Sciatic nerve (tissue), 2 donors: ENCODE measurements around the gene FAM151A. TPM values are rescaled to one million over a fixed set of nuclear protein-coding genes. Genes with fewer than 3 reads are reported as not detected.
"Not testable (repeated sequence)": the region's sequence is repeated elsewhere in the genome, so short reads cannot be mapped to it uniquely, and the experiment has no call there.

Experiments
- ATAC-seq: fragments of 200-7000 bp; cut with Tn5 transposase; one replicate; pipeline ENCODE4 v1.9.1; 2020; ENCODE audit warnings: mild to moderate bottlenecking, moderate library complexity
- DNase-seq: peaks from one replicate; pipeline ENCODE4 v3.0.0-alpha.2; 2020; ENCODE audit warnings: low spot score
- intact Hi-C: fragments of 100-400 bp; cut with DNase I; formaldehyde crosslinking; loops from one replicate; pipeline ENCODE4 v1.14.2; 2022
- total RNA-seq: library from RNA; stranded (reverse); fragmentation: NEBNext Ultra II Directional; extraction: Animal tissue kit (Norgen Biotek cat#: 25700); gene quantifications from one replicate; pipeline ENCODE4 v1.2.1, GENCODE V29; 2021
- donor health status: DM: no; HTN: no; CAD: no.
- donor health status: DM: no; HTN: no; CAD: no.

Gene FAM151A
- total RNA-seq, 1 donor from 2014 or later: not detected

- DNase-seq: no peak
- no peak for ATAC-seq
- intact Hi-C loops: loop anchor here (1.0 kb wide), 1 partner anchor 66 kb away; no protein-coding TSS in a partner anchor
These were observed 17.8 kb upstream of the FAM151A start, which contains the start of gene MROH7 for GRCh38 chr1:54640863-54641836. MROH7 (plus strand) TSS chr1:54641786; CDS start chr1:54652927, 11,141 bp downstream.

- DNase-seq (no peak), ATAC-seq (no peak)
- intact Hi-C loops: loop anchor here (1.0 kb wide), 1 partner anchor 65 kb away; no protein-coding TSS in a partner anchor
These were observed 17.0 kb upstream of the FAM151A start for GRCh38 chr1:54640361-54640760.

GRCh38 chr1:54636461-54637446, 13.4 kb upstream of the FAM151A start:
- intact Hi-C loops, DNase-seq, ATAC-seq: not testable (repeated sequence)

GRCh38 chr1:54635804-54636203, 12.5 kb upstream of the FAM151A start:
- ATAC-seq, DNase-seq, intact Hi-C loops: not testable (repeated sequence)

GRCh38 chr1:54627196-54627595, 3.9 kb upstream of the FAM151A start:
- intact Hi-C loops: no loop called here

GRCh38 chr1:54624466-54625464, 1.4 kb upstream of the FAM151A start:
- intact Hi-C loops: no loop called here
- ATAC-seq (no peak), DNase-seq (no peak)

More at GRCh38 chr1:54627196-54627595, 3.9 kb upstream of the FAM151A start:
- DNase-seq: no peak
- ATAC-seq: no peak

- intact Hi-C loops: loop anchor here (1.0 kb wide), 1 partner anchor 41 kb away; no protein-coding TSS in a partner anchor
- no peak for DNase-seq
These were observed 3.6 kb downstream of the FAM151A start for GRCh38 chr1:54619749-54620148.

GRCh38 chr1:54615531-54616279, 7.6 kb downstream of the FAM151A start:
- DNase-seq (no peak), ATAC-seq (no peak)
- intact Hi-C loops: no loop called here

More at GRCh38 chr1:54619749-54620148, 3.6 kb downstream of the FAM151A start:
- ATAC-seq: no peak

GRCh38 chr1:54614563-54614962, 8.8 kb downstream of the FAM151A start:
- intact Hi-C loops: no loop called here
- DNase-seq (no peak), ATAC-seq (no peak)

GRCh38 chr1:54614024-54614423, 9.3 kb downstream of the FAM151A start:
- no peak for ATAC-seq
- intact Hi-C loops: no loop called here
- no peak for DNase-seq

GRCh38 chr1:54611621-54612020, 11.7 kb downstream of the FAM151A start:
- intact Hi-C loops: no loop called here
- no peak for ATAC-seq
- DNase-seq: no peak

- ATAC-seq: no peak
- intact Hi-C loops: no loop called here
- DNase-seq: no peak
These were observed 12.4 kb downstream of the FAM151A start for GRCh38 chr1:54610601-54611580.

GRCh38 chr1:54610048-54610447, 13.3 kb downstream of the FAM151A start:
- intact Hi-C loops: no loop called here
- DNase-seq (no peak), ATAC-seq (no peak)

GRCh38 chr1:54609301-54609921, 13.9 kb downstream of the FAM151A start:
- no peak for DNase-seq
- intact Hi-C loops: no loop called here
- peak; percentile 16 for ATAC-seq

- no peak for DNase-seq
- intact Hi-C loops: no loop called here
- ATAC-seq: peak; percentile 8
These were observed 14.6 kb downstream of the FAM151A start for GRCh38 chr1:54608566-54609230.
